Heart left ventricle (tissue), 16 donors: ENCODE results near the gene TPBGL. TPM values are rescaled to one million over a fixed set of nuclear protein-coding genes. Genes with fewer than 3 reads are reported as not detected.
"Not testable (repeated sequence)": the region's sequence is repeated elsewhere in the genome, so short reads cannot be mapped to it uniquely, and the experiment has no call there.

Experiments used
- ATAC-seq, 4 donors: fragments of 200-7000 bp; cut with Tn5 transposase; one replicate each; pipeline ENCODE4 v1.9.1; 2020 to 2022; ENCODE audit warnings: moderate library complexity in 4 of 4, mild to moderate bottlenecking in 3 of 4, moderate number of reproducible peaks in 1 of 4
- DNase-seq, 5 donors: peaks; one replicate each; pipeline ENCODE4 v3.0.0-alpha.2; 2020
- H3K27ac ChIP-seq, 12 donors: fragments of 200-600 bp; sonication (generic) in 4 of 12; one replicate each; pipeline versions ENCODE4 v1.5.0 to v1.8.0; 2016 to 2022; ENCODE audit warnings: mild to moderate bottlenecking in 2 of 12
- H3K27me3 ChIP-seq, 9 donors: fragments of 200-600 bp; sonication (generic) in 2 of 9; one replicate each; pipeline versions ENCODE4 v1.5.1 to v1.8.0; 2016 to 2022; ENCODE audit warnings: mild to moderate bottlenecking in 3 of 9
- H3K36me3 ChIP-seq, 9 donors: fragments of 200-600 bp; sonication (generic) in 2 of 9; one replicate each; pipeline versions ENCODE4 v1.5.0 to v1.8.0; 2018 to 2022; ENCODE audit warnings: mild to moderate bottlenecking in 2 of 9
- H3K4me1 ChIP-seq, 12 donors: fragments of 200-600 bp; sonication (generic) in 4 of 12; one replicate each; pipeline versions ENCODE4 v1.5.0 to v1.8.0; 2016 to 2022; ENCODE audit warnings: mild to moderate bottlenecking in 3 of 12
- H3K4me3 ChIP-seq, 12 donors: fragments of 200-600 bp; sonication (generic) in 4 of 12; one replicate each; pipeline versions ENCODE4 v1.5.0 to v1.8.0; 2017 to 2022; ENCODE audit warnings: mild to moderate bottlenecking in 9 of 12, moderate library complexity in 4 of 12
- H3K9me3 ChIP-seq, 12 donors: fragments of 200-600 bp; sonication (generic) in 4 of 12; one replicate each; pipeline versions ENCODE4 v1.5.0 to v1.8.0; 2016 to 2022; ENCODE audit warnings: mild to moderate bottlenecking in 1 of 12
- POLR2A ChIP-seq, 2 donors: fragments of 450-650 bp; IDR thresholded peaks; one replicate each; pipeline ENCODE4 v1.6.1; 2017; ENCODE audit warnings: antibody characterized with exemption in 2 of 2, mild to moderate bottlenecking in 2 of 2, moderate library complexity in 2 of 2
- WGBS, 4 donors: extraction: QIAGEN DNeasy Blood & Tissue Kit in 2 of 4; methylation state at CpG; one replicate each; pipeline versions ENCODE4 v1.1.5 to v1.1.7; 2013 to 2018; 5-methylcytosine and 5-hydroxymethylcytosine counted together
- intact Hi-C, 10 donors: fragments of 100-400 bp; cut with DNase I; formaldehyde crosslinking; loops; one replicate each; pipeline versions ENCODE4 v1.11.1 to v1.14.2; 2022
- polyA plus RNA-seq, 2 donors: library from polyadenylated mRNA; stranded (reverse); fragments of 200-250 nt; gene quantifications; one replicate each; pipeline ENCODE4 v1.2.3, GENCODE V29; 2013
- total RNA-seq, 9 donors: library from RNA; depleted of rRNA in 2 of 9; stranded (reverse); fragments of >200 nt in 2 of 9; fragmentation: NEBNext Ultra II Directional in 3 of 9; extraction: Animal tissue kit (Norgen Biotek cat#: 25700) in 3 of 9; gene quantifications; one replicate each; pipeline versions ENCODE4 v1.1.0 to v1.2.4, GENCODE V29; 2016 to 2023
- TF ChIP-seq, protein P1 (sequence below), 12 donors: fragments of 200-600 bp; sonication (generic) in 4 of 12; IDR thresholded peaks; one replicate each; pipeline versions ENCODE4 v1.5.0 to v1.8.0; 2018 to 2022; ENCODE audit warnings: antibody characterized with exemption in 12 of 12, mild to moderate bottlenecking in 5 of 12
- donor health status: ischemic (EF 13 %, LVEDD 7.1; RV severe dilation, severe dysfunction).
- donor health status: healthy with polysubstance abuse.
- donor health status: DM: no; HTN: yes; CAD: no.
- donor health status: DM: no; HTN: no; CAD: no.
- donor health status: ischemic (EF 25% LVEDD 6.9; RV normal size, moderate dysfunction).
- donor health status: ischemic (EF 25% LVEDD 5.7; RV mildly dilated, moderate dysfunction).
- donor health status: healthy.
- donor health status: DM: yes; HTN: yes; CAD: no.
- donor health status: ischemic (EF 35%, LVEDD 5.7; RV mildly dilated, moderate dysfunction).
- donor health status: nonischemic (EF 11% LVEDD 7.7; RV severe dilation, severe dysfunction).
- donor health status: DM: yes; HTN: yes; CAD: no.
- donor health status: PGD.
- donor health status: ischemic (EF 29% LVEDD 5.4; RV normal size, mild dysfunction).
- donor health status: nonischemic (EF 23%, LVEDD 6.1; RV moderate dilation, normal function).

Gene TPBGL
- total and polyA plus RNA-seq, 11 donors, result 0.07 to 1.0 (median 0.14) TPM; not detected in 5

DNA sequence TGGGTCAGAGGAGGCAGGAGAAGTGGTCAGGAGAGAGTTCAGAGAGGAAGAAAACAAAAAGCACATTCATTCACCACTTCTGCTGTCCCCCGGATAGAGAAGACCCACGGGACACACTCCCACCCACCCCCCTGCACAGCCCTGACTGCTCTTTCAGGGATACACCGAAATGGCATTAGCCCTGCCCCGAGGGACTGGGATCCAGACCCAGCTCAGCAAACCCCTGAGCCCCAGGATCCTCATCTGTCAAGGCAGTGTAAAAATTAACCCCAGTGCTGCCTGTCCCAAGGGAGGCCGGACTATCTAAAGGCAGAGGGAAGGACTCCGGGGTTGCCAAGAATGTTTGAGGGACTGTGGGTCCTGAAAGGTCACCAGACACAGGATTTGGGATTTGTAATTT, 31.2 kb downstream of the TPBGL start:
- Histone ChIP-seq H3K4me3 (no peak overlapping the region), H3K4me1 (peaks cover 0 to 20% (median 0%) of the 10 kb centered on the region in 12 donors), H3K27me3 (no peaks in the 10 kb centered on the region), H3K27ac (no peak overlapping the region), H3K9me3 (no peaks in the 10 kb centered on the region), H3K36me3 (peaks cover 0 to 94% (median 78%) of the 10 kb centered on the region in 9 donors)
- TF ChIP-seq, protein P1, sequence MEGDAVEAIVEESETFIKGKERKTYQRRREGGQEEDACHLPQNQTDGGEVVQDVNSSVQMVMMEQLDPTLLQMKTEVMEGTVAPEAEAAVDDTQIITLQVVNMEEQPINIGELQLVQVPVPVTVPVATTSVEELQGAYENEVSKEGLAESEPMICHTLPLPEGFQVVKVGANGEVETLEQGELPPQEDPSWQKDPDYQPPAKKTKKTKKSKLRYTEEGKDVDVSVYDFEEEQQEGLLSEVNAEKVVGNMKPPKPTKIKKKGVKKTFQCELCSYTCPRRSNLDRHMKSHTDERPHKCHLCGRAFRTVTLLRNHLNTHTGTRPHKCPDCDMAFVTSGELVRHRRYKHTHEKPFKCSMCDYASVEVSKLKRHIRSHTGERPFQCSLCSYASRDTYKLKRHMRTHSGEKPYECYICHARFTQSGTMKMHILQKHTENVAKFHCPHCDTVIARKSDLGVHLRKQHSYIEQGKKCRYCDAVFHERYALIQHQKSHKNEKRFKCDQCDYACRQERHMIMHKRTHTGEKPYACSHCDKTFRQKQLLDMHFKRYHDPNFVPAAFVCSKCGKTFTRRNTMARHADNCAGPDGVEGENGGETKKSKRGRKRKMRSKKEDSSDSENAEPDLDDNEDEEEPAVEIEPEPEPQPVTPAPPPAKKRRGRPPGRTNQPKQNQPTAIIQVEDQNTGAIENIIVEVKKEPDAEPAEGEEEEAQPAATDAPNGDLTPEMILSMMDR (IDR thresholded peaks at IDR 0.05), result no peak
- TF ChIP-seq POLR2A (IDR thresholded peaks at IDR 0.05), result no peak
- ATAC-seq (no peak), DNase-seq (peak in 2 of 5 donors; percentile 2 to 13)
- intact Hi-C loops, result no loop called here
- 73 to 86% (median 79%) methylated on average over 6 of the region's 6 CpGs for WGBS, 4 donors

GRCh38 chr11:75272391-75272790, 31.8 kb downstream of the TPBGL start:
- Histone ChIP-seq H3K9me3 (no peaks in the 10 kb centered on the region), H3K4me1 (peaks cover 0 to 23% (median 0%) of the 10 kb centered on the region in 12 donors), H3K27me3 (no peaks in the 10 kb centered on the region), H3K27ac (no peak overlapping the region), H3K36me3 (peaks cover 0 to 94% (median 80%) of the 10 kb centered on the region in 9 donors), H3K4me3 (no peak overlapping the region)
- ATAC-seq (no peak), DNase-seq (peak in 3 of 5 donors; percentile 8 to 31 (median 9))
- intact Hi-C loops, result no loop called here
- 89 to 95% (median 92%) methylated on average over 5 of the region's 5 CpGs for WGBS, 4 donors
- TF ChIP-seq POLR2A (IDR thresholded peaks at IDR 0.05), result no peak
- TF ChIP-seq, protein P1 (IDR thresholded peaks at IDR 0.05), result no peak

- Histone ChIP-seq H3K27ac (no peak overlapping the region), H3K9me3 (no peaks in the 10 kb centered on the region), H3K36me3 (peaks cover 0 to 94% (median 82%) of the 10 kb centered on the region in 9 donors), H3K27me3 (no peaks in the 10 kb centered on the region), H3K4me3 (no peak overlapping the region), H3K4me1 (peaks cover 0 to 23% (median 0%) of the 10 kb centered on the region in 12 donors)
- 92 to 94% (median 92%) methylated on average over 4 to 12 of the region's 12 CpGs for WGBS, 4 donors
- DNase-seq (peak in 3 of 5 donors; percentile 20 to 35 (median 20)), ATAC-seq (peak in 1 of 4 donors; percentile 12)
- TF ChIP-seq, protein P1 (IDR thresholded peaks at IDR 0.05), result no peak
- TF ChIP-seq POLR2A (IDR thresholded peaks at IDR 0.05), result no peak
- intact Hi-C loops, result no loop called here
Observed at GRCh38 chr11:75272821-75273301, 32.3 kb downstream of the TPBGL start.

- 92 to 99% (median 95%) methylated on average over 9 to 15 of the region's 15 CpGs for WGBS, 4 donors
- Histone ChIP-seq H3K36me3 (peaks cover 0 to 97% (median 83%) of the 10 kb centered on the region in 9 donors), H3K9me3 (no peaks in the 10 kb centered on the region), H3K27ac (no peak overlapping the region), H3K4me1 (peaks cover 0 to 23% (median 0%) of the 10 kb centered on the region in 12 donors), H3K27me3 (no peaks in the 10 kb centered on the region), H3K4me3 (no peak overlapping the region)
- intact Hi-C loops, result no loop called here
- DNase-seq (peak in 3 of 5 donors; percentile 13 to 47 (median 20)), ATAC-seq (peak in 1 of 4 donors; percentile 15)
- TF ChIP-seq, protein P1 (IDR thresholded peaks at IDR 0.05), result no peak
- no peak for TF ChIP-seq POLR2A (IDR thresholded peaks at IDR 0.05)
Observed at GRCh38 chr11:75273411-75274391, 33.1 kb downstream of the TPBGL start.

DNA sequence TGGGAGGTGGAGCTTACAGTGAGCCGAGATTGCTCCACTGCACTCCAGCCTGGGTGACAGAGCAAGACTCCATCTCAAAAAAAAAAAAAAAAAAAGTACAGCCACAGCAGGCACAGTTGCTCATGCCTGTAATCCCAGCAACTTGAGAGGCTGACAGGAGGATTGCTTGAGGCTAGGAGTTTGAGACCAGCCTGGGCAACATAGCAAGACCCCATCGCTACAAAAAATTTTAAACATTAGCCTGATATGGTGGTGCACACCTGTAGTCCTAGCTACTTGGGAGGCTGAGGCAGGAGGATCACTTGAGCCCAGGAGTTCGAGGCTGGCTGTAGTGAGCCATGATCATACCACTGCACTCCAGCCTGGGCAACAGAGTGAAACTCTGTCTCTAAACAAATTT, 34.1 kb downstream of the TPBGL start:
- ATAC-seq, H3K27me3 ChIP-seq, intact Hi-C loops, H3K4me3 ChIP-seq, H3K9me3 ChIP-seq: not testable (repeated sequence)
- H3K27ac ChIP-seq, result peak overlapping the region in 2 of 12 donors; percentile 17 to 87
- 94 to 99% (median 97%) methylated on average over 3 of the region's 3 CpGs for WGBS, 4 donors
- peak in 3 of 5 donors; percentile 0 to 27 (median 2) for DNase-seq
- H3K36me3 ChIP-seq, result peaks cover 0 to 97% (median 80%) of the 10 kb centered on the region in 9 donors
- H3K4me1 ChIP-seq, result peaks cover 0 to 25% (median 2%) of the 10 kb centered on the region in 12 donors
